WTC11 (cell line): ENCODE results near the gene NFIA.

Source experiments
- CTCF ChIP-seq: fragments of 200-600 bp; IDR thresholded peaks from 2 replicates; pipeline ENCODE4 v1.8.0; 2022; ENCODE audit warnings: antibody characterized with exemption
- ESRRA ChIP-seq: sonication (generic); formaldehyde crosslinking; IDR thresholded peaks from 2 replicates; pipeline ENCODE4 v1.8.1; 2022; ENCODE audit warnings: mild to moderate bottlenecking, missing genetic modification reagents, borderline replicate concordance
- JUN ChIP-seq: sonication (generic); formaldehyde crosslinking; IDR thresholded peaks from 2 replicates; pipeline ENCODE4 v1.8.0; 2023; ENCODE audit warnings: mild to moderate bottlenecking, missing genetic modification reagents
- MXD4 ChIP-seq: fragments of 250-450 bp; sonication (Bioruptor Pico); IDR thresholded peaks from 2 replicates; pipeline ENCODE4 v1.8.0; 2021; ENCODE audit warnings: mild to moderate bottlenecking, moderate library complexity, borderline replicate concordance
- RELA ChIP-seq: sonication (generic); formaldehyde crosslinking; IDR thresholded peaks from 2 replicates; pipeline ENCODE4 v1.8.1; 2022; ENCODE audit warnings: missing genetic modification reagents, mild to moderate bottlenecking, borderline replicate concordance
- SP1 ChIP-seq: sonication (generic); formaldehyde crosslinking; conservative IDR thresholded peaks from 2 replicates; pipeline ENCODE4 v1.8.1; 2022; ENCODE audit warnings: missing genetic modification reagents
- TEAD1 ChIP-seq: sonication (generic); formaldehyde crosslinking; IDR thresholded peaks from 2 replicates; pipeline ENCODE4 v1.8.0; 2022; ENCODE audit warnings: mild to moderate bottlenecking, missing genetic modification reagents
- ZMAT4 ChIP-seq: fragments of 250-450 bp; sonication (Bioruptor Pico); IDR thresholded peaks from 2 replicates; pipeline ENCODE4 v1.9.0; 2021; ENCODE audit warnings: mild to moderate bottlenecking
- TF ChIP-seq, protein P1 (sequence below): sonication (generic); formaldehyde crosslinking; IDR thresholded peaks from 2 replicates; pipeline ENCODE4 v1.8.0; 2022; ENCODE audit warnings: mild to moderate bottlenecking, missing genetic modification reagents

DNA sequence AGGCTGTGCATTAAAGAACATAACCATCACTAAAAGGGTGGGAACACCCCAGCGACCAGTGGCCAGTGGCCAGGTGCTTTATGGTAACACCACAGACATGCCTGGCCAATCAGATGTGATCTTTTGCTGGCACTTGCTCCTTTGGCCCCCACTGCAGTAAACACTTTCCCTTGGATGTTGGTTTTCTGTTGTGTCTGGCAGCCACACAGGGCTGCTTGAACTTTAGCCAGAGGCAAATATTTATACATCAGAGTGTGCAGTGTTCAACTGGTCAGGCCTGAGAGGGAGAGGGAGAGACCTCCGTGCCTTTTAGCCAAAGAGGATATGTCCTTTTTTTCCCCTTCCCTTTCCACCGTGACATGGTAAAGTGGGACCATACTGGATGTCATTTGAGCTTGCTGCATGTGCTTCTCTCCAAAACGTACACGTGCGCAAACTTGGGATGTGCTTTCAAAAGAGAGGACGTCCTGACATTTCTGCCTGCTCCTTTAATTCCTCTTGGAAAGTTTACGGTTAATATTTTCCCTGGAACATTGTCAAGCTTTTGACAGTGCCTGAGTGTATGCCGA, 101.2 kb downstream of the NFIA start:
- no peak for TF ChIP-seq CTCF
- no peak for TF ChIP-seq TEAD1
- no peak for TF ChIP-seq MXD4 (CRISPR knock-in tag)
- TF ChIP-seq JUN (CRISPR knock-in tag) = no peak
- no peak for TF ChIP-seq ESRRA (CRISPR knock-in tag)
- TF ChIP-seq, protein P1, sequence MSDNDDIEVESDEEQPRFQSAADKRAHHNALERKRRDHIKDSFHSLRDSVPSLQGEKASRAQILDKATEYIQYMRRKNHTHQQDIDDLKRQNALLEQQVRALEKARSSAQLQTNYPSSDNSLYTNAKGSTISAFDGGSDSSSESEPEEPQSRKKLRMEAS = no peak
- no peak for TF ChIP-seq ZMAT4
- TF ChIP-seq RELA = no peak
- TF ChIP-seq SP1 (CRISPR knock-in tag) = no peak
